Smooth muscle cell (in vitro differentiated cells): ENCODE data around the gene TIMM8B. TPM values are rescaled to one million over a fixed set of nuclear protein-coding genes. Genes with fewer than 3 reads are reported as not detected.
"Not testable (repeated sequence)": the region's sequence is repeated elsewhere in the genome, so short reads cannot be mapped to it uniquely, and the experiment has no call there.

ENCODE experiments used
- DNase-seq: peaks from one replicate; lab custom pipeline; 2025; ENCODE audit not compliant: unreplicated experiment; lab: John Stamatoyannopoulos, UW
- H2AFZ ChIP-seq: fragments of 200-600 bp; sonication (generic); 2 replicates; pipeline ENCODE4 v1.6.0; 2016; ENCODE audit warnings: antibody characterized with exemption, low read depth, mild to moderate bottlenecking
- H3F3A ChIP-seq: fragments of 200-600 bp; sonication (generic); 2 replicates; pipeline ENCODE4 v1.6.0; 2017; ENCODE audit warnings: antibody characterized with exemption, low read depth
- H3K27ac ChIP-seq: fragments of 200-600 bp; sonication (generic); 2 replicates; pipeline ENCODE4 v1.5.1; 2016; ENCODE audit warnings: low read depth, mild to moderate bottlenecking
- H3K27me3 ChIP-seq: fragments of 200-600 bp; sonication (generic); 2 replicates; pipeline ENCODE4 v1.6.1; 2016; ENCODE audit warnings: low read depth, mild to moderate bottlenecking
- H3K36me3 ChIP-seq: fragments of 200-600 bp; sonication (generic); 2 replicates; pipeline ENCODE4 v1.5.1; 2016; ENCODE audit warnings: low read depth
- H3K4me1 ChIP-seq: fragments of 200-600 bp; sonication (generic); 2 replicates; pipeline ENCODE4 v1.5.1; 2016; ENCODE audit warnings: low read depth
- H3K4me2 ChIP-seq: fragments of 200-600 bp; sonication (generic); 2 replicates; pipeline ENCODE4 v1.6.0; 2016; ENCODE audit warnings: mild to moderate bottlenecking
- H3K4me3 ChIP-seq: fragments of 200-600 bp; sonication (generic); 2 replicates; pipeline ENCODE4 v1.5.1; 2016; ENCODE audit warnings: mild to moderate bottlenecking
- H3K79me2 ChIP-seq: fragments of 200-600 bp; sonication (generic); 2 replicates; pipeline ENCODE4 v1.6.0; 2016; ENCODE audit warnings: low read depth, mild to moderate bottlenecking
- H3K9ac ChIP-seq: fragments of 200-600 bp; sonication (generic); 2 replicates; pipeline ENCODE4 v1.6.0; 2016; ENCODE audit warnings: low read depth
- H3K9me3 ChIP-seq: fragments of 200-600 bp; sonication (generic); replicated peaks from 2 replicates; pipeline ENCODE4 v1.5.1; 2016; ENCODE audit warnings: low read depth
- H4K20me1 ChIP-seq: fragments of 200-600 bp; sonication (generic); 2 replicates; pipeline ENCODE4 v1.6.0; 2016; ENCODE audit warnings: low read depth
- CTCF ChIP-seq: fragments of 200-600 bp; sonication (generic); IDR thresholded peaks from 2 replicates; pipeline ENCODE4 v1.5.1; 2017; ENCODE audit warnings: borderline replicate concordance, mild to moderate bottlenecking, antibody characterized with exemption; ENCODE audit not compliant: insufficient read depth, poor library complexity, severe bottlenecking
- WGBS: methylation state at CpG from one replicate; pipeline ENCODE4 v1.1.7; 2016; ENCODE audit warnings: low lambda C conversion rate; 5-methylcytosine and 5-hydroxymethylcytosine counted together
- polyA plus RNA-seq: library from polyadenylated mRNA; unstranded; fragments of >200 nt; fragmentation: Nextera tagmentation; extraction: Ambion mirVana; gene quantifications from 2 replicates; pipeline ENCODE4 v1.2.1, GENCODE V29; 2016
- total RNA-seq: library from RNA; depleted of rRNA; stranded (reverse); fragments of >200 nt; gene quantifications from 2 replicates; pipeline ENCODE4 v1.2.3, GENCODE V29; 2014

The TIMM8B gene
- total and polyA plus RNA-seq, 2 experiments from 2014 or later, result 55.7 to 79.8 TPM

DNA sequence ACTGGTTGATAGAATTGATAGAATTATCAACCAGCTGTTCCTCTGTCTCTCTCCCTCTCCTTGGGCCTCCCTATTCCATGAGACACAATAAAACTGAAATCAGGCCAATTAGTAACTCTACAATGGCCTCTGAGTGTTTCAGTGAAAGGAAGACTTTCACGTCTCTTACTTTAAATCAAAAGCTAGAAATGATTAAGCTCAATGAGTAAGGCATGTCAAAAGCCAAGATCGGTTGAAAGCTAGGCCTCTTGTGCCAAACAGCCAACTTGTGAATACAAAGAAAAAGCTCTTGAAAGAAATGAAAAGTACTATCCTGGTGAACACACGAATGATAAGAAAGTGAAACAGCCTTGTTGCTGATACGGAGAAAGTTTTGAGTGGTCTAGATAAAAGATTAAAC, 29.4 kb downstream of the TIMM8B start:
- H3K4me1 ChIP-seq, result no peaks in the 10 kb centered on the region
- H3K4me2 ChIP-seq, result no peak overlapping the region
- H4K20me1 ChIP-seq, result no peaks in the 10 kb centered on the region
- H3K27me3 ChIP-seq, result no peaks in the 10 kb centered on the region
- H3K27ac ChIP-seq, result no peak overlapping the region
- H3K36me3 ChIP-seq, result peaks cover 18% of the 10 kb centered on the region
- H3K9ac ChIP-seq, result no peak overlapping the region
- TF ChIP-seq CTCF, result no peak
- no peaks in the 10 kb centered on the region for H3K9me3 ChIP-seq
- no peak overlapping the region for H3K4me3 ChIP-seq
- H3F3A ChIP-seq, result no peaks in the 10 kb centered on the region
- H2AFZ ChIP-seq, result no peak overlapping the region
- WGBS, result 93% methylated on average over 4 of the region's 4 CpGs
- peaks cover 4% of the 10 kb centered on the region for H3K79me2 ChIP-seq
- no peak for DNase-seq

DNA sequence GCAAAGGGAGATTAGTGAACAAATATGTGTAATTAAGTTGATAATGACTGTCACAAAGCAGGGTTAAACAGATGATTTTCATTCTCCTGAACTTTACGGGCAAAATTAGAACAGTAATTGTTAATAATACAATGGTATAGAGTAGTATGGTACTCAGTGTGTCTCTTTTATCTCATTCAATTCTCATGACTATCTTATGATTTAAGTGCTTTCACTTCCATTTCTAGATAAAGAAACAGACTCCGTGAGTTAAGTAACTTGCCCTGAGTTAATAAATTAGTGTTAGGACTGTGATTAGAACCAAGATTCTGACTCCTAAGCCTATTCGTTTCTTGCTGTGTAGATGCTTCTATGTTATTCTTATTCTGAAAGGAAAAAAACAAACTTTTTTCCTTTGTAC, 34.8 kb downstream of the TIMM8B start:
- Histone ChIP-seq H3K27me3 (no peaks in the 10 kb centered on the region), H2AFZ (no peak overlapping the region), H3K9me3 (no peaks in the 10 kb centered on the region), H3K27ac (no peak overlapping the region), H3K4me2 (no peak overlapping the region), H3K79me2 (peaks cover 14% of the 10 kb centered on the region), H3K9ac (no peak overlapping the region), H4K20me1 (no peaks in the 10 kb centered on the region), H3K4me3 (no peak overlapping the region), H3K4me1 (no peaks in the 10 kb centered on the region), H3K36me3 (peaks cover 29% of the 10 kb centered on the region), H3F3A (no peaks in the 10 kb centered on the region)
- 93% methylated on average over 3 of the region's 3 CpGs for WGBS
- DNase-seq, result no peak
- TF ChIP-seq CTCF, result no peak

DNA sequence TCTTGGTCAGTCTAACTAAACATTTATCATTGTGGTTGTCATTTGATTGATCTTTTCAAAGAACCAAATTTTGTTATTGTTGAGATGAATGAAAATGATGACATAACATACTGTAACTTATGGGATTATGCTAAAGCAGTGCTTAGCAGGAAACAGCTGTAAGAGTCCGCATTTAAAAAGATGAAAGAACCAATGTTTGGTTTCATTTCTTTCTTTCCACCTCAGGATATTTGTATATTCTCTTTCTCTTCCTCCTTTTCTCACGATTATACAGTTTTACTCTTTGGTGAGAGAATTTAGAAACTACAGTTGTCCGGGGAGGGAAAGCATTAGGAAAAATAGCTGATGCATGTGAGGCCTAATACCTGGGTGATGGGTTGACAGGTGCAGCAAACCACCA, 35.8 kb downstream of the TIMM8B start:
- Histone ChIP-seq H3K9me3 (no peaks in the 10 kb centered on the region), H3K79me2 (peaks cover 14% of the 10 kb centered on the region), H3K9ac (no peak overlapping the region), H3K4me1 (no peaks in the 10 kb centered on the region), H2AFZ (no peak overlapping the region), H3K4me2 (no peak overlapping the region), H3K4me3 (no peak overlapping the region), H3K36me3 (peaks cover 38% of the 10 kb centered on the region), H4K20me1 (no peaks in the 10 kb centered on the region), H3F3A (no peaks in the 10 kb centered on the region), H3K27me3 (no peaks in the 10 kb centered on the region), H3K27ac (no peak overlapping the region)
- 95% methylated on average over 3 of the region's 3 CpGs for WGBS
- DNase-seq, result no peak
- TF ChIP-seq CTCF, result no peak

GRCh38 chr11:112049777-112050176, 36.8 kb downstream of the TIMM8B start:
- WGBS, result 49% methylated on average over 2 of the region's 2 CpGs
- Histone ChIP-seq H4K20me1 (no peaks in the 10 kb centered on the region), H3F3A (no peaks in the 10 kb centered on the region), H3K27ac (no peak overlapping the region), H3K9ac (no peak overlapping the region), H3K9me3 (no peaks in the 10 kb centered on the region), H3K4me2 (no peak overlapping the region), H3K4me3 (no peak overlapping the region), H3K79me2 (peaks cover 14% of the 10 kb centered on the region), H3K27me3 (no peaks in the 10 kb centered on the region), H2AFZ (no peak overlapping the region), H3K36me3 (peaks cover 47% of the 10 kb centered on the region), H3K4me1 (no peaks in the 10 kb centered on the region)
- no peak for TF ChIP-seq CTCF
- no peak for DNase-seq

DNA sequence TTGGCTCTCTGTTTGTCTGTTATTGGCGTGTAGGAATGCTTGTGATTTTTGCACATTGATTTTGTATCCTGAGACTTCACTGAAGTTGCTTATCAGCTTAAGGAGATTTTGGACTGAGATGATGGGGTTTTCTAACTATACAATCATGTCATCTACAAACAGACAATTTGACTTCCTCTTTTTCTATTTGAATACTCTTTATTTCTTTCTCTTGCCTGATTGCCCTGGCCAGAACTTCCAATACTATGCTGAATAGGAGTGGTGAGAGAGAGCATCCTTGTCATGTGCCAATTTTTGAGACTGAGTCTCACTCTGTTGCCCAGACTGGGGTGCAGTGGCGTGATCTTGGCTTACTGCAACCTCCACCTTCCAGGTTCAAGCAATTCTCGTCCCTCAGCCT, 38.3 kb downstream of the TIMM8B start:
- not testable (repeated sequence) for H3K27ac ChIP-seq, H2AFZ ChIP-seq, H3K79me2 ChIP-seq, H3K9me3 ChIP-seq, H3K4me3 ChIP-seq, H3K4me2 ChIP-seq, H4K20me1 ChIP-seq, H3K9ac ChIP-seq, H3K27me3 ChIP-seq, DNase-seq, H3K4me1 ChIP-seq, H3F3A ChIP-seq
- peaks cover 53% of the 10 kb centered on the region for H3K36me3 ChIP-seq
- 97% methylated on average over 3 of the region's 3 CpGs for WGBS

DNA sequence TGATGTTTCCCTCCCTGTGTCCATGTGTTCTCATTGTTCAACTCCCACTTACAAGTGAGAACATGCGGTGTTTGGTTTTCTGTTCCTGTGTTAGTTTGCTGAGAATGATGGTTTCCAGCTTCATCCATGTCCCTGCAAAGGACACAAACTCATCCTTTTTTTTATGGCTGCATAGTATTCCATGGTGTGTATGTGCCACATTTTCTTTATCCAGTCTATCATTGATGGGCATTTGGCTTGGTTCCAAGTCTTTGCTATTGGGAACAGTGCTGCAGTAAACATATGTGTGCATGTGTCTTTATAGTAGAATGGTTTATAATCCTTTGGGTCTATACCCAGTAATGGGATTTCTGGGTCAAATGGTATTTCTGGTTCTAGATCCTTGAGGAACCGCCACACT, 39.9 kb downstream of the TIMM8B start:
- 94% methylated on average over 2 of the region's 2 CpGs for WGBS
- not testable (repeated sequence) for H3K27me3 ChIP-seq, H3K9me3 ChIP-seq, H3K79me2 ChIP-seq, H3K27ac ChIP-seq, H4K20me1 ChIP-seq, H2AFZ ChIP-seq, H3K4me2 ChIP-seq, H3K4me3 ChIP-seq, H3F3A ChIP-seq, H3K4me1 ChIP-seq, H3K9ac ChIP-seq, DNase-seq
- H3K36me3 ChIP-seq, result peaks cover 44% of the 10 kb centered on the region
